BJ (cell line): Measurements from ENCODE around the gene GLUD2. TPM values are rescaled to one million over a fixed set of nuclear protein-coding genes. Genes with fewer than 3 reads are reported as not detected.

ENCODE experiments used
- CTCF ChIA-PET: fragments of 350-600 bp; formaldehyde crosslinking; extraction: SDS; loops from one replicate; lab custom pipeline; 2021; ENCODE audit warnings: antibody characterized with exemption, inconsistent platforms; lab: Yijun Ruan, JAX
- POLR2A ChIA-PET: fragments of 300-600 bp; sonication (Branson Sonifier 250); formaldehyde crosslinking; extraction: SDS; loops from one replicate; lab custom pipeline; 2021; ENCODE audit warnings: antibody characterized with exemption; lab: Charles Lee
- DNase-seq: peaks from one replicate; pipeline ENCODE4 v3.0.0-alpha.2; 2011; ENCODE audit warnings: low read depth
- H3K27me3 ChIP-seq: 2 replicates; pipeline ENCODE4 v1.6.0; 2011; ENCODE audit warnings: low read length; ENCODE audit not compliant: control insufficient read depth, insufficient read depth
- H3K36me3 ChIP-seq: 2 replicates; pipeline ENCODE4 v1.5.1; 2011; ENCODE audit warnings: low read length; ENCODE audit not compliant: control insufficient read depth, insufficient read depth
- H3K4me3 ChIP-seq: 2 replicates; pipeline ENCODE4 v1.5.1; 2011; ENCODE audit warnings: low read depth, mild to moderate bottlenecking, control low read depth, low read length
- polyA plus RNA-seq: library from polyadenylated mRNA; depleted of rRNA; stranded (reverse); fragments of >200 nt; gene quantifications from 2 replicates; pipeline ENCODE4 v1.2.3, GENCODE V29; 2011
- TF ChIP-seq, protein P1 (sequence below): IDR thresholded peaks from 2 replicates; pipeline ENCODE4 v1.5.1; 2011; ENCODE audit warnings: low read depth, mild to moderate bottlenecking, control low read depth, inconsistent platforms, low read length, moderate library complexity; ENCODE audit not compliant: insufficient read depth

GLUD2 gene
- polyA plus RNA-seq, 1 experiment, result 1.6 TPM

DNA sequence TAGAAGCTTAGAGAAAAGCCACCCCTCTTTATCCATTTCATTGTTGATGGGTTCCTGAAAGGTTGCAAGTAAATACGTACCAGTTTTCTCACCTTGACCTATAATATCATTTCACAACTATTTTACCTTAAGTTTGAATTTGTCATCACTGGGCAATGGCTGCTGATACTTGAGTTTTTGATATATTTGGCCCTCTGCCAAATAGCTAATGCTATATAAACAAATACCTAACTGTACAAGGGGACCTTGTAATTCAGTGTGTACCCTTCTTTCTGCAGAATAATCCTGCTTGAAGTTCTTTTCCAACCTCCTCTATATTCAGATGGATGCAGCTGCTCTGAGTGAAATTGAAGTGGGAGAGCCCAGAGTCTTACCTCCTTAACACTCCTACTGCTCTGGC is 19.0 kb upstream of the GLUD2 start:
- TF ChIP-seq, protein P1, sequence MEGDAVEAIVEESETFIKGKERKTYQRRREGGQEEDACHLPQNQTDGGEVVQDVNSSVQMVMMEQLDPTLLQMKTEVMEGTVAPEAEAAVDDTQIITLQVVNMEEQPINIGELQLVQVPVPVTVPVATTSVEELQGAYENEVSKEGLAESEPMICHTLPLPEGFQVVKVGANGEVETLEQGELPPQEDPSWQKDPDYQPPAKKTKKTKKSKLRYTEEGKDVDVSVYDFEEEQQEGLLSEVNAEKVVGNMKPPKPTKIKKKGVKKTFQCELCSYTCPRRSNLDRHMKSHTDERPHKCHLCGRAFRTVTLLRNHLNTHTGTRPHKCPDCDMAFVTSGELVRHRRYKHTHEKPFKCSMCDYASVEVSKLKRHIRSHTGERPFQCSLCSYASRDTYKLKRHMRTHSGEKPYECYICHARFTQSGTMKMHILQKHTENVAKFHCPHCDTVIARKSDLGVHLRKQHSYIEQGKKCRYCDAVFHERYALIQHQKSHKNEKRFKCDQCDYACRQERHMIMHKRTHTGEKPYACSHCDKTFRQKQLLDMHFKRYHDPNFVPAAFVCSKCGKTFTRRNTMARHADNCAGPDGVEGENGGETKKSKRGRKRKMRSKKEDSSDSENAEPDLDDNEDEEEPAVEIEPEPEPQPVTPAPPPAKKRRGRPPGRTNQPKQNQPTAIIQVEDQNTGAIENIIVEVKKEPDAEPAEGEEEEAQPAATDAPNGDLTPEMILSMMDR, result no peak
- POLR2A ChIA-PET, result no interaction called here
- H3K4me3 ChIP-seq, result no peak overlapping the region
- no peak for DNase-seq
- H3K27me3 ChIP-seq, result no peaks in the 10 kb centered on the region
- H3K36me3 ChIP-seq, result no peaks in the 10 kb centered on the region
- CTCF ChIA-PET, result no interaction called here

DNA sequence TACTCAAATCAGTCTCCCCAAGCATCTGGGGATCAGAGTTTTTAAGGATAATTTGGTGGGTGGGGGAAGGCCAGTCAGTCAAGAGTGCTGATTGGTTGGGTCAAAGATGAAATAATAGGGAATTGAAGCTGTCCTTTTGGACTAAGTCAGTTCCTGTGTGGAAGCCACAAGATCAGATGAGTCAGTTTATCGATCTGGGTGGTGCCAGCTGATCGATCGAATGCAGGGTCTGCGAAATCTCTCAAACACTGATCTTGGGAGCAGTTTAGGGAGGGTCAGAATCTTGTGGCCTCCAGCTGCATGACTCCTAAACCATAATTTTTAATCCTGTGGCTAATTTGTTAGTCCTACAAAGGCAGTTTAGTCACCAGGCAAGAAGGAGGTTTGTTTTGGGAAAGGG is 17.3 kb upstream of the GLUD2 start:
- Histone ChIP-seq H3K36me3 (no peaks in the 10 kb centered on the region), H3K27me3 (no peaks in the 10 kb centered on the region), H3K4me3 (no peak overlapping the region)
- CTCF ChIA-PET, result no interaction called here
- TF ChIP-seq, protein P1, result no peak
- DNase-seq, result no peak
- POLR2A ChIA-PET, result no interaction called here

DNA sequence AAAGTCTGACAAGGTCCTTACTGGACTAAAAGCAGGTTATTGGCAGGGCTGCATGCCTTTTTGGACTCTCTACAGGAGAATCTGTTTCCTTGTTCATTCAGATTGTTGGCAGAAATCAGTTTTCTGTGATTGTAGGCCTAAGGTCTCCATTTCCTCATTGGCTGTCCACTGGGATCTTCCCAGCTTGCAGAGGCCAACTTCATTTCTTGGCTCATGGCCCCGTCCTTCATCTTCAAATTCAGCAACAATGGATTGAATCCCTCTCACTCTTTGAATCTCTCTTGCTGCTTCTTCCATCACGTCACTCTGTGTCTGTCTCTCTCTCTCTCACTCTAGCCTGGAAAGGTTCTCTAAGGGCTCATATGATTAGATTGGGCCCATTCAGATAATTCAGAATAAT is 14.9 kb upstream of the GLUD2 start:
- Histone ChIP-seq H3K36me3 (no peaks in the 10 kb centered on the region), H3K27me3 (no peaks in the 10 kb centered on the region), H3K4me3 (no peak overlapping the region)
- no peak for DNase-seq
- TF ChIP-seq, protein P1, result no peak
- ChIA-PET CTCF (interaction anchor here (0.6 kb wide), 2 partner anchors 54 to 238 kb away, joined by 3 read pairs; no protein-coding TSS in a partner anchor), POLR2A (no interaction called here)

DNA sequence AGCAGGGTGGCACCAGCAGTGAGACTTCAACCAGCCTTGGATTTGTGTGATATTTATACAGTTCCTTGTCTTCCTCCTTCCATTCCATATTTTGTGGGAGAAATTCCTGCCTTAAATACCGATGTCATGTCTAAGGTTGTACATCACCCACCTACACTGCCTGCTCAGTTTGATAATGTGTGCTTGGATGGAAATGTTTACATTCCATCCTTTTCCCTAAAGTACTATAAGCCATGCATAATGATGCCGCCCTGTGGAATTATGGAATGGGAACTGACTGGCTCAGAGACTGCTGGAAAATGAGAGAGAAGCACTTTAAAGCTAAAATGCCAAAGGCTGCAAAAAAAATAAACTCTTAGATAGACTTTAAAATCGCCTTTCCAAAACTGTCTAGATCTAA is 11.3 kb upstream of the GLUD2 start:
- Histone ChIP-seq H3K27me3 (no peaks in the 10 kb centered on the region), H3K36me3 (no peaks in the 10 kb centered on the region), H3K4me3 (no peak overlapping the region)
- ChIA-PET CTCF (no interaction called here), POLR2A (no interaction called here)
- no peak for DNase-seq
- TF ChIP-seq, protein P1, result no peak

DNA sequence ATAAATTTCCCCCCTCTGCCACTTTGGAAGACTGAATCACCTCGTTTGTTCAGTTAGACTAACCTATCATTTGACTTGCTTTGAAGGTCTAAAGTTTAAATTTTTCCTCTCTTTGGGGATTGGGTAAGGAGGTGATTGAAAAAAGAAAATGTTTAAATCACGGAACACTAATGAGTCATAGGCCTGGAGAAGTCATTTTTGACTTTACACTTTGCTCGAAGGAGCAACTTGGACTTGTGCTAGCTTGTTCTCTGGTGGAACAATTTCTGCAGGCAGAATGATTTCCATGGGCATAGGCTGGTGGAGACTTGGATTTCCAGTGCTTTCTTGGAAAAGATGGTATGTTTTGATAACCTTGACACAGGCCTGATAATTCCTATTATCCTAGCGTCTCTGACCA is 10.5 kb upstream of the GLUD2 start:
- POLR2A ChIA-PET, result no interaction called here
- TF ChIP-seq, protein P1, result no peak
- no peaks in the 10 kb centered on the region for H3K36me3 ChIP-seq
- H3K4me3 ChIP-seq, result no peak overlapping the region
- H3K27me3 ChIP-seq, result no peaks in the 10 kb centered on the region
- no peak for DNase-seq
- CTCF ChIA-PET, result no interaction called here
